Right ventricle myocardium superior (tissue), 1 donor: Measurements from ENCODE around the gene TRIM50. TPM values are rescaled to one million over a fixed set of nuclear protein-coding genes. Genes with fewer than 3 reads are reported as not detected.
"Not testable (repeated sequence)": the region's sequence is repeated elsewhere in the genome, so short reads cannot be mapped to it uniquely, and the experiment has no call there.

ENCODE experiments used
- ATAC-seq: fragments of 200-7000 bp; cut with Tn5 transposase; one replicate; pipeline ENCODE4 v1.9.1; 2020; ENCODE audit warnings: mild to moderate bottlenecking; ENCODE audit not compliant: poor library complexity
- DNase-seq: peaks from one replicate; pipeline ENCODE4 v3.0.0-alpha.2; 2020
- intact Hi-C: fragments of 100-400 bp; cut with DNase I; formaldehyde crosslinking; loops from one replicate; pipeline ENCODE4 v1.11.2; 2022
- long read RNA-seq: library from polyadenylated mRNA; unstranded; transcript quantifications from one replicate; pipeline ENCODE4 v2.0.0, GENCODE V29; 2021
- total RNA-seq: library from RNA; stranded (reverse); fragmentation: NEBNext Ultra II Directional; extraction: Animal tissue kit (Norgen Biotek cat#: 25700); gene quantifications from one replicate; pipeline ENCODE4 v1.2.1, GENCODE V29; 2021
- donor health status: DM: no; HTN: yes; CAD: no; lungs with severe emphysema.

The TRIM50 gene
- total RNA-seq: 0.51 TPM
- long read RNA-seq, partial matches to known transcripts: 1 of 1 reads
- long read RNA-seq, other reads (novel, unspliced or antisense): 0 of 1 reads

DNA sequence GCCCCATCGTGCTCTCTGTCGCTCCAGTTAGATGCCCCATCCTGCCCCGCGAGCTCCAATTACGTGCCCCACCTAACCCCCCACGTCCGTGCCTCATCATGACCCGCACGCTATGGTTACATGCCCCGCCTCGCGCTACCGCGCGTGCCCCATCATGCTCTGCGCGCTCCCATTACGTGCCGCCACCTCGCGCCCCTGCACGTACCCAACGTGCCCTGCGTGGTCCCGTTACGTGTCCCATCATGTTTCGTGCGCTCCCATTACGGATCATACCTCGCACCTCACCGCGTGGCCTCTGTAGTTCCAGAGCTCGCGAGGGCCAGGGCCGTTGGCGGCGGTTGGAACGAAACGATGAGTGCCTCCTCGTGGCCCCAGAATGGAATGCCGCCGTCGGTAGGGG lies at the start of gene TRIM50, which contains the start of gene FKBP6:
Gene TRIM50 (minus strand): TSS at position 161 of the 400 bp plus-strand sequence. CDS start 3,295 bp downstream, outside the sequence.
Gene FKBP6 (plus strand): TSS at position 240 of the 400 bp plus-strand sequence. CDS start 268 bp downstream, outside the sequence.
- intact Hi-C loops, ATAC-seq, DNase-seq: not testable (repeated sequence)

GRCh38 chr7:73376671-73377412 lies 49.0 kb upstream of the TRIM50 start:
- intact Hi-C loops: no loop called here
- DNase-seq: no peak
- no peak for ATAC-seq

DNA sequence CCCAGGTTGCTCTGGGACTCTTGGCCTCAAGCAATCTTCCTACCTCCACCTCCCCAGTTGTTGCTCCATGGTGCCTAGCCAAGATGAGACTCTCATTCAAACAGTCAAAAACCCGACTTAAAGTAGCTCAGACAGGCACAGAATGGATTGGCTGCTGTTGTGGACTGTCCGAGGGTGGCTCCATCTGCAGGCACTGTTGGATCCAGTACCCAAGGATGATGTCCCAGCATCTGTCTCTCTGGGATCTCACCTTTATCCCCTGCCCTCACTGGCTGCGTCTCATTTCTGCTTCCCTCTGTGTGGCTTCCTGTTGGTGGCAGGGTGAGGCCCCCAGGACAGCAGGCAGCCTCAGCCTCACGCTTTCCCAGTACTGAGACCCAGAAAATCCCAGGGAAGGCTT lies 48.4 kb upstream of the TRIM50 start:
- ATAC-seq, DNase-seq, intact Hi-C loops: not testable (repeated sequence)

DNA sequence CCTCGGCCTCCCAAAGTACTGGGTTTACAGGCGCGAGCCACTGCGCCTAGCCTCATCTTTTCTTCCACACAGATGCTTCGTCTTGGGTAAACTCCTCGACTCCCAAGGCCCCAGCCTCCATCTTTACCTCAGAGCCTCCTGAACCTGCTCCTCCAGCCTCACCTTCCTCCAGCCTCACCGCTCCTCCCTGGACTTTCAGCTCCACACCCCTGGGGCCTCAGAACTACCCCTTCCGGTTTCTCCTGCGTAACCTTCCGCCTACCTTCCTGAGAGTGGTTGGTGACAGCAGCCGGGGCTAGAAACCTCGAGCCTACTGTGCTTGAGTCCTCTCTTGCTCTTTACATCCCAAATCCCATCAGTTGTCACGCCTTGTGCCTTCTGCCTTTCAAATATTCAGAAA lies 45.9 kb upstream of the TRIM50 start:
- DNase-seq: no peak
- ATAC-seq: no peak
- intact Hi-C loops: no loop called here

DNA sequence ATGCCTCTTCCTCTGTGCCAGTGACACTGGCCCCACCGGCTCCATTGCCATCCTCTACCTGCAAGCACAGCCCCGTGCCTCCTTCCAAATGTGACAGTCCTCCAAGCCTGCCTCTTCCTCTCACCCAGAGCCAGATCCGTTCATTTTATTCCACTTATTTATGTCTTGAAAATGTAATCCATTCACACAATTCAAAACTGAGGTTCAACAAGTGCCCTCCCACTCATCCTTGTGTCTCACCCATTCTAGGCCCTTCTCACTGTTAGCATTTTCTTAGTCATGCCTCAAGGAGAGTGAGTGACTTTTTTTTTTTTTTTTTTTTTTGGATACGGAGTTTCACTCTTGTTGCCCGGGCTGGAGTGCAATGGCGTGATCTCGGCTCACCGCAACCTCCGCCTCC lies 41.7 kb upstream of the TRIM50 start:
- no peak for DNase-seq
- ATAC-seq: no peak
- intact Hi-C loops: no loop called here

GRCh38 chr7:73369009-73369408 lies 41.1 kb upstream of the TRIM50 start:
- no peak for ATAC-seq
- intact Hi-C loops: no loop called here

GRCh38 chr7:73366990-73367389 lies 39.1 kb upstream of the TRIM50 start:
- no peak for ATAC-seq
- no peak for DNase-seq
- intact Hi-C loops: no loop called here

More at GRCh38 chr7:73369009-73369408, 41.1 kb upstream of the TRIM50 start:
- DNase-seq: no peak

- intact Hi-C loops: no loop called here
- ATAC-seq (no peak), DNase-seq (no peak)
Observed at GRCh38 chr7:73366127-73366526, 38.2 kb upstream of the TRIM50 start.

DNA sequence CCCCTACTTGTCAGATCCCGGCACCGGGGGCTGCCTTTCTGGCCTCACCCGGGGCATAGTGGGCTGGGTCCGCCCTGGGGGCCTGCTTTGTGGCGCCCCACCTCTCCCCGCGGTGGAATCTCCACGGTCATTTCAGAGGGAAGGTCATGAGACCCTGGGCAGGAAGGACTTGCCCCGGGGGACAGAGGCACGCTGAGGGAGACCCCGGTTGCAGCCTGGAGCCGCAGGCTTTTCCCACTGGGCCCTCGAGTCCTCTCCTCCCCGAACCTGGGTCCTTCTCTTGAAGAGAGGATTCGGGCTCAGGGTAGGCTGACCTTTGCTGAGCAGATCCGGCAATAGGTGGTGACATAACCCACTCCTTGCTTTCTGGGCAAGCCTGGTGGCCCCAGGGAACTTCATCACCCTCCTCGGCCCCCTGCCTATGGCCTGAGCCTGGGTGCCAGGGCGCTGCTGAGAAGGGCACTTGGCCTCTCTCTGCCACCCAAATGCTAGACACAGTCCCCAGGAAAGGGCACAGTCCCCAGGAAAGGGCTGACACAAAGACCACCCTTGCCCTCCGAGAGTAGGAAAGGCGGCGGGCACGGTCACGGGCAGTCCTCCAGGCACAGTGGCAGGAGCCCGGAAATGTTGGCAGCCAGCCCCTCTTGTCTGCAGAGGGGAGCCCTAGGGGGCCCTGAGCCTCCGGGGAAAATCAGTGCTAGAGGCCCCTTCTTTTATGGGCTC lies 36.3 kb upstream of the TRIM50 start:
- intact Hi-C loops: no loop called here
- DNase-seq (peak; percentile 52), ATAC-seq (peak; percentile 55)

DNA sequence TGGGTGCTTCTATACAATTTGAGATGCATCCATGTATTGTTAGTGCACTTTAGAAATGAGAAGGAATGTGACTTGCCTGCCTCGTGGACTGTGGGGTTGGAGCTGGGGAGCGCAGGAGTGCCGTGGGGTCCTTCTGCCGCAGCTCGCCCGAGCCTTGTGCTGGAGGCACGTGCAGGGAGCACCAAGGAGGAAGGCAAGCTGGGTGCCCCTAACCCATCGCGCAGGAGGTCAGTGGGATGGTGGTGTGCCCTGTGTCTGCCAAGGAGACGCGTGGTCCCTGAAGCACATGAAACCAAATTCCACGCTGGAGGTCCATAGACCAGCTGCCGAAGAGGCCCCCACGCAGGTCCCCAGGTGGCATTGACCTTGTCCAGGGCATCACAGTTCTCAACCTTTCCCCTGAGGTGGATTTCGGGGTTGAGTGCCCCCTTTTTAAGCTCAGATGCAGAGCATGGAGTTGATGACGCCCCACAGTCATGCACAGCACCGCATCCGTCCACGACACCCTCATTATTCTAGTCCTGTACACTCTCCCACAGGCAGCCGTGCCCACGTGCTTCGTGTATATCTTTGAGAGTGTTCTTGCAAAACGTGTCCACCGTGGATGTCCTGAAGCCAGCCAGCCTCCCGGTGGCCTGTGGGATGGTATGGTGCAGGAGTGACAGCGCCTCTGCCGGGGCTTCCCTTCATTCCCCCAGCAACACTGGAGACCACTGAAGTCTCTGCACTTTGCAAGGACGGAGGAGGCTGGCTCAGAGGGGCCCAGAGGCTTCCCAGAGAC lies 35.5 kb upstream of the TRIM50 start:
- DNase-seq (no peak), ATAC-seq (no peak)
- intact Hi-C loops: no loop called here

GRCh38 chr7:73360590-73360989 lies 32.7 kb upstream of the TRIM50 start:
- intact Hi-C loops, ATAC-seq, DNase-seq: not testable (repeated sequence)

DNA sequence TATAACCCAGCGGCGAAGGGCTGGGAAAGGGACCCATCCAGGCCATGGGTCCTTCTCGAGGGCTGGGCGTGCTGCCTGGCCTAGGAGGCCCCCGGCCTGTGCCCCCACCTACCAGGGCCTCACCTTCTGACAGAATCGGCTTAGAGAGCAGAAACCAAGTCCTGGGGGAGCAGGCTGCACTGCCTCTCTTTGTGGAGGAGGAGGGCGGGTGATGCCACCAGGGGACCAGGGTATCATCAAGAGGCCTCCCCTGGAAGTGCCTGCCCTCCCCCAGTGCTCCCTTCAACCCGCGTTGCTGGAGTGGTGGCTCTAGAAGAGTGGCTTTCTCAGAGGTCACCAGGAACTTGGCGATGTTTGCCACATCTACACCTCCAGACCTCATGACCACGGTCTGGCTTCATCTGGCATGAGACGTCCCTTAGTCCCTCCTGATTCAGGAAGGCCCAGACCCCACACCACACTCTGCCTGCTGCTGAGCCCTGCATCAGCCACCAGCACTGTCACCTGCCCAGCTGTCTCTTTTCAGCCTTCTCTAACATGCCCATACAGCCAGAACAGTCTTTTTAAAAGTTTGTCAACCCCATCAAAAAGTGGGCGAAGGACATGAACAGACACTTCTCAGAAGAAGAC lies 32.0 kb upstream of the TRIM50 start:
- ATAC-seq: no peak
- intact Hi-C loops: no loop called here

GRCh38 chr7:73359306-73359705 lies 31.4 kb upstream of the TRIM50 start:
- intact Hi-C loops: no loop called here
- no peak for DNase-seq
- no peak for ATAC-seq

More for the DNA sequence above, 32.0 kb upstream of the TRIM50 start:
- no peak for DNase-seq

GRCh38 chr7:73358590-73359275 lies 30.9 kb upstream of the TRIM50 start:
- DNase-seq (no peak), ATAC-seq (no peak)
- intact Hi-C loops: no loop called here

DNA sequence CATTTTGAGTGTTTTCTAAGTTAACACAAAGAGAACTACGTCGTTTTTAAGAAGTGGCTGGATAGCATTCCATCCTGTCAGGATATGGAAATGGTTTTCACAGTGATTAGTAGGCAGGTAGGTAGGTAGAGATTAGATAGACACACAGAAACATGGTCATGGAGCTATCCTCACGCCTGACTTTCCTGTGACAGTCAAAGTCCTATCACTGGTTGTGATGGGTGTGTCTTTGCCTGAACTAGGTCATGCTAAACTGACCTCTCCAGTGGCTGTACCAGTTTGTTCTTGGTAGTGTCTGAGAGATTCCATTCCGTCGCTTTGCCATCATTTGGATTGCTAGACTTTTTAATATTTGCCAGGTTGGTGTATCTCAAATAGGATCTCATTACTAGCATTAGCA lies 28.3 kb upstream of the TRIM50 start:
- intact Hi-C loops: no loop called here
- no peak for ATAC-seq

DNA sequence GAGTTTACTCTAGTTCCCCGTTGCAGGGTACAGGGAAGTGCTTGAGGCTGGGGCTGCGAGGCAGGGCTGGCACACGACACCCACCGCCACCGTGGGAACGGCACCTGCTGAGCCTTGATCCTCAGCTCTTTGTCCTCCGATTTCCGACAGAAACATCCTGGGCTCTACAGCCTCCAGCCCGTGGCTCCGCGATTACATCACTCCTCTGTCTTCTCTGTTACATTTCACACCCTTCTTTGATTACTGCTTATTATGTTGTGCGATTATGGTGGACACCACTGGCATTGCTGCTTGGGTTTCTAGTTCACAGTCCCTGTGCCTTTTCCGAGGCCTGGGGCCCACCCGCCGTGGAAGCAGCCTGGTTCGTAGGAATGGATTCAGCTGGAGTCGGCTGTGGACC lies 26.9 kb upstream of the TRIM50 start:
- DNase-seq (no peak), ATAC-seq (no peak)
- intact Hi-C loops: no loop called here

More for the DNA sequence above, 28.3 kb upstream of the TRIM50 start:
- no peak for DNase-seq

DNA sequence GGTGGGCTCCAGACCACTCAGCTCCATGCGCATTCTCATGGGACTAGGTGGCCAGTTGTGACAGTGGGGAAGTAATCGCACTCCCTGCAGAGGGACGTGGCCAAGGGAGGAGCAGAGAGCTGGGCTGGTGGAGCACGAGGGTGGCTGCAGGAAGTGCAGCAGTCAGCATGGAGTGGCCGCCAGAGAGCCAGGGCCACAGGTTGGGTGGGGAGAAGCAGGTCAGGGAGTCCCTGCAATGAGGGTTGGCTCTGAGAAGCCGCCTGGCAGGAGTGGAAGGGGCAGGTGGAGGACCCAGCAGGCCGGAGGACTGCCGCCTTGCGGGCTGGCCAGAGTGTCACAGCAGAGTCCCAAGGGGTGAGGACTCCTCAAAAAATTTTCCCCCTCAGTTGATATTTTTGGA lies 26.3 kb upstream of the TRIM50 start:
- DNase-seq (no peak), ATAC-seq (peak; percentile 42)
- intact Hi-C loops: no loop called here

DNA sequence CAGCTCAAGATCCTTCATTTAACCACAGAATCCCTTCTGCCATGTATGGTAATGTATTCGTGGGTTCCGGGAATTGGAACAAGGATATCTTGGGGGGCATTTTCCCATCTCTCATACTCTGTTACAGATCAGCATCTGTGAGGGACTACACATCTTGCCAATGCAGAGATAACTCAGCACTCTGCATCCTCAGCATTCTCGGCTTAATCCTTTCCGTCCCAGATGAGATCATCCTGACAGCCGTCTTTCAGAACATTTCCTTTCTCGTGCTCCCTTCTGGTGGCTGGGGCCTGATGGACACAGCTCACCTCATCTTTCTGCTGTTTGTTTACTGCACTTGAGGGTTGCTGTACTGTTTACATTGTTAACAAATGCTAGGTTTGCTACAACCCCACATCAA lies 25.4 kb upstream of the TRIM50 start:
- no peak for DNase-seq
- intact Hi-C loops: no loop called here
- ATAC-seq: no peak
